G401 (cell line): ENCODE data around the gene MEN1. TPM values are rescaled to one million over a fixed set of nuclear protein-coding genes. Genes with fewer than 3 reads are reported as not detected.

Experiments used
- DNase-seq: peaks from one replicate; pipeline ENCODE4 v3.0.0-alpha.2; 2015; ENCODE audit warnings: low spot score
- in situ Hi-C: cut with HindIII; loops from 2 replicates; pipeline ENCODE4 v1.10.0; 2016; ENCODE audit warnings: low sequenced_read_pairs, mixed read lengths
- total RNA-seq: library from RNA; depleted of rRNA; stranded (reverse); fragments of >200 nt; shearing (Covaris generic); gene quantifications from 2 replicates; pipeline ENCODE4 v1.2.3, GENCODE V29; 2014; rRNA removed

Gene MEN1
- total RNA-seq, 1 experiment from 2014 or later, result 13.9 TPM

GRCh38 chr11:64759131-64759721, 51.1 kb downstream of the MEN1 start:
- no peak for DNase-seq
- in situ Hi-C loops, result no loop called here

GRCh38 chr11:64758330-64759079, 51.8 kb downstream of the MEN1 start:
- DNase-seq, result no peak
- in situ Hi-C loops, result no loop called here

DNA sequence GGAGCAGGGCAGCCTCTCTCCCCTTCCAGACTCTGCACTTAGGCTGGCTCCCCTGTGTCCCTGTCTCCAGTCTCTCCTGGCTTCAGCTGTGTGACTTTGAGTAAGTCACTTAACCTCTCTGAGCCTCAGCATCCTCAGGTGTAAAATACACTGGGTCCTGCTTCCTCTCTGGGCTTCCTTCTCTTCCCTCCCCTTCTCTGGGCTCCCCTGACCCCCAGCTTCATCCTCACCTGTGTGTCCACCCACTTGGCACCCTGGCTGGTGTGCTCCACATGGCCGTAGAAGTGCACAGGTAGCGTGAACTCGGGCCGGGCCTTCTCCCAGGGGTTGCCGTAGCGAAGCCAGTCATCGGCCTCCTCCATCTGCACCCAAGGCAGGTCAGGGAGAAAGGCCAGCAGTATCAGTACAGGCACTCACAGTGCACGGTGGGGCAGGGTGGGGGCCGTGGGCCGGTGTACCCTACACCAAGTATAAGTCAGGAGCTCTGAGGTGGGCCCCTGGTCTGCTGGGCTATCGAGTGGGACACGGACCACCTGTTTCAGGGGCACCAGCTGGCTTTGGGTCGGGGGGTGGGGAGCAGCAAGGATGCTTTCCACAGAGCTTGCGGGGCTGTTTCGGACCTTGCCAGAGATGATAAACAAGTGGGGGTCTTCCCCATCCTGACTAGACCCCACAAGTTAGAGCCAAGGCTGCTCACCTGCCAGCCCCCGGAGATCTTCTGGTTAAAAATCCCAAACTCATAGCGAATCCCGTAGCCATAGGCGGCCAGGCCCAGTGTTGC, 52.6 kb downstream of the MEN1 start:
- in situ Hi-C loops, result no loop called here
- DNase-seq, result no peak

GRCh38 chr11:64755681-64756361, 54.5 kb downstream of the MEN1 start:
- no peak for DNase-seq
- in situ Hi-C loops, result no loop called here

GRCh38 chr11:64754919-64755662, 55.3 kb downstream of the MEN1 start:
- DNase-seq, result no peak
- in situ Hi-C loops, result no loop called here

GRCh38 chr11:64754124-64754918, 56.0 kb downstream of the MEN1 start:
- in situ Hi-C loops, result no loop called here
- no peak for DNase-seq

Other genes starting within 250 kb of the MEN1 start
- gene SLC22A12, start 219.3 kb downstream of the MEN1 start, total RNA-seq, result not detected in 2 replicates
- 16.7 and 24.1 TPM in 2 replicates for gene NRXN2, start 87.4 kb downstream of the MEN1 start, total RNA-seq
- gene RASGRP2, start 66.4 kb downstream of the MEN1 start, total RNA-seq, result 0.62 and 1.9 TPM in 2 replicates
- gene PYGM, start 50.6 kb downstream of the MEN1 start, total RNA-seq, result 8.6 and 11.6 TPM in 2 replicates
- 114 and 170 TPM in 2 replicates for gene SF1, start 32.0 kb downstream of the MEN1 start, total RNA-seq
- gene MAP4K2, start 7.3 kb downstream of the MEN1 start, total RNA-seq, result 24.7 and 26.6 TPM in 2 replicates
- 1.6 and 2.3 TPM in 2 replicates for gene CDC42BPG, start 34.1 kb upstream of the MEN1 start, total RNA-seq
- 25.3 and 32.4 TPM in 2 replicates for gene EHD1, start 68.1 kb upstream of the MEN1 start, total RNA-seq
- 15.8 and 20.5 TPM in 2 replicates for gene ATG2A, start 106.7 kb upstream of the MEN1 start, total RNA-seq
- gene PPP2R5B, start 114.1 kb upstream of the MEN1 start, total RNA-seq, result 11.7 and 20.5 TPM in 2 replicates
- gene GPHA2, start 125.3 kb upstream of the MEN1 start, total RNA-seq, result 0.54 and 0.80 TPM in 2 replicates
- not detected in 2 replicates for gene MAJIN, start 161.6 kb upstream of the MEN1 start, total RNA-seq
- gene BATF2, start 186.4 kb upstream of the MEN1 start, total RNA-seq, result 0.37 and 4.1 TPM in 2 replicates
- gene ARL2, start 203.6 kb upstream of the MEN1 start, total RNA-seq, result 175 and 216 TPM in 2 replicates
- 10.1 and 12.8 TPM in 2 replicates for gene SNX15, start 216.9 kb upstream of the MEN1 start, total RNA-seq
- gene SAC3D1, start 230.7 kb upstream of the MEN1 start, total RNA-seq, result 52.3 and 52.9 TPM in 2 replicates
- gene NAALADL1, start 248.0 kb upstream of the MEN1 start, total RNA-seq, result not detected in 2 replicates